Endothelial cell of umbilical vein (primary cell): ENCODE results near the gene KRTAP20-4. TPM values are rescaled to one million over a fixed set of nuclear protein-coding genes. Genes with fewer than 3 reads are reported as not detected.

Experiments used
- BruUV-seq: library from RNA; stranded (reverse); fragments of 400-500 nt; replicated peaks from 2 replicates; lab custom pipeline; 2021; lab: Mats Ljungman, UMichigan
- CTCF ChIA-PET: fragments of 300-600, 350-600 bp; sonication (Branson Sonifier 250); formaldehyde crosslinking; loops from one replicate; lab custom pipeline; 2021; ENCODE audit warnings: antibody characterized with exemption, inconsistent platforms; lab: Charles Lee
- POLR2A ChIA-PET: fragments of 300-600, 350-600 bp; sonication (Branson Sonifier 250); formaldehyde crosslinking; loops from one replicate; lab custom pipeline; 2021; ENCODE audit warnings: antibody characterized with exemption, inconsistent platforms; lab: Charles Lee
- DNase-seq: peaks from one replicate; pipeline ENCODE4 v3.0.0-alpha.2; 2011; ENCODE audit warnings: low read depth, low spot score
- FAIRE-seq: peaks from 2 replicates; lab custom pipeline; 2011; peaks lifted over from hg19 to GRCh38; lab: Jason Lieb, UNC
- H2AFZ ChIP-seq: 2 replicates; pipeline ENCODE4 v1.6.0; 2012; ENCODE audit warnings: low read depth, low read length, control low read depth, inconsistent platforms
- H3K27ac ChIP-seq: 2 replicates; pipeline ENCODE4 v1.5.1; 2011; ENCODE audit warnings: low read depth, mild to moderate bottlenecking, control low read depth, low read length, moderate library complexity; ENCODE audit not compliant: insufficient read depth
- H3K27me3 ChIP-seq, 2 experiments: 2 replicates each; pipeline versions ENCODE4 v1.6.0 to v1.6.1; 2011; ENCODE audit warnings: low read length in 2 of 2, mixed read lengths in 1 of 2; ENCODE audit not compliant: control insufficient read depth in 2 of 2, insufficient read depth in 2 of 2
- H3K36me3 ChIP-seq, 2 experiments: 2 replicates in 1 of 2; 3 replicates in 1 of 2; pipeline ENCODE4 v1.5.1; 2011; ENCODE audit warnings: low read length in 2 of 2, mild to moderate bottlenecking in 1 of 2, moderate library complexity in 1 of 2; ENCODE audit not compliant: control insufficient read depth in 2 of 2, insufficient read depth in 2 of 2; ENCODE audit errors: extremely low read depth in 1 of 2
- H3K4me1 ChIP-seq: 3 replicates; pipeline ENCODE4 v1.5.1; 2011; ENCODE audit warnings: mild to moderate bottlenecking, low read length; ENCODE audit not compliant: control insufficient read depth, insufficient read depth; ENCODE audit errors: extremely low read depth
- H3K4me2 ChIP-seq: 2 replicates; pipeline ENCODE4 v1.6.1; 2011; ENCODE audit warnings: low read length, control low read depth, mixed read lengths; ENCODE audit not compliant: insufficient read depth
- H3K4me3 ChIP-seq, 3 experiments: fragments of 200-600 bp in 1 of 3; sonication (generic), shearing (Covaris generic) in 1 of 3; replicated peaks in 1 of 3; 2 replicates each; pipeline ENCODE4 v1.5.1; 2011 to 2016; ENCODE audit warnings: control low read depth in 3 of 3, low read length in 3 of 3, mild to moderate bottlenecking in 2 of 3, inconsistent platforms in 1 of 3, low read depth in 1 of 3, moderate library complexity in 1 of 3; ENCODE audit not compliant: insufficient read depth in 1 of 3
- H3K79me2 ChIP-seq: 2 replicates; pipeline ENCODE4 v1.6.0; 2012; ENCODE audit warnings: low read length, inconsistent platforms; ENCODE audit not compliant: control insufficient read depth, insufficient read depth
- H3K9ac ChIP-seq: replicated peaks from 2 replicates; pipeline ENCODE3; 2011; ENCODE audit warnings: low read length, control low read depth; ENCODE audit not compliant: insufficient read depth; ENCODE audit errors: extremely low read depth
- H3K9me1 ChIP-seq: replicated peaks from 3 replicates; pipeline ENCODE4 v1.6.0; 2011; ENCODE audit warnings: mild to moderate bottlenecking, low read length; ENCODE audit not compliant: control insufficient read depth, insufficient read depth; ENCODE audit errors: extremely low read depth
- H3K9me3 ChIP-seq: replicated peaks from 2 replicates; pipeline ENCODE4 v1.5.1; 2012; ENCODE audit warnings: low read length, inconsistent platforms; ENCODE audit not compliant: control insufficient read depth, insufficient read depth
- H4K20me1 ChIP-seq: replicated peaks from 2 replicates; pipeline ENCODE3; 2011; ENCODE audit warnings: mild to moderate bottlenecking, low read length; ENCODE audit not compliant: control insufficient read depth, insufficient read depth; ENCODE audit errors: extremely low read depth
- CTCF ChIP-seq, 2 donors: IDR thresholded peaks; 1 replicate in 1 of 2; 2 replicates in 1 of 2; pipeline ENCODE4 v1.5.1; 2011; ENCODE audit warnings: low read length in 2 of 2, mild to moderate bottlenecking in 2 of 2, moderate library complexity in 2 of 2, control low read depth in 1 of 2, inconsistent platforms in 1 of 2, low read depth in 1 of 2; ENCODE audit not compliant: insufficient read depth in 1 of 2; ENCODE audit errors: extremely low read depth in 1 of 2
- EZH2 ChIP-seq: IDR thresholded peaks from 2 replicates; pipeline ENCODE4 v1.6.1; 2012; ENCODE audit warnings: borderline replicate concordance, low read depth, mild to moderate bottlenecking, moderate library complexity, low read length, inconsistent platforms; ENCODE audit not compliant: severe bottlenecking
- FOS ChIP-seq: IDR thresholded peaks from 2 replicates; pipeline ENCODE4 v1.6.1; 2011; ENCODE audit warnings: mild to moderate bottlenecking, low read length, moderate library complexity, borderline replicate concordance; ENCODE audit not compliant: insufficient read depth
- GATA2 ChIP-seq: IDR thresholded peaks from 2 replicates; pipeline ENCODE4 v1.7.0; 2011; ENCODE audit warnings: low read depth, mild to moderate bottlenecking, moderate library complexity, mixed read lengths, low read length; ENCODE audit not compliant: insufficient read length, insufficient read depth
- JUN ChIP-seq: IDR thresholded peaks from 2 replicates; pipeline ENCODE4 v1.6.1; 2011; ENCODE audit warnings: borderline replicate concordance, low read depth; ENCODE audit not compliant: insufficient read length, insufficient read depth
- POLR2A ChIP-seq: IDR thresholded peaks from 2 replicates; pipeline ENCODE4 v1.6.1; 2012; ENCODE audit warnings: low read depth, mild to moderate bottlenecking, control low read depth, low read length
- POLR2AphosphoS5 ChIP-seq: IDR thresholded peaks from 2 replicates; pipeline ENCODE4 v1.6.1; 2012; ENCODE audit warnings: low read depth, mild to moderate bottlenecking, control low read depth, low read length, moderate library complexity; ENCODE audit not compliant: insufficient read depth
- dilution Hi-C: fragments of 300-500 bp; cut with MboI; formaldehyde crosslinking; loops from one replicate; pipeline ENCODE4 v1.15.0; 2019; ENCODE audit warnings: low sequenced_read_pairs; ENCODE audit not compliant: extremely low pct_ligation_motif_present
- intact Hi-C: fragments of 100-400 bp; cut with micrococcal nuclease; formaldehyde crosslinking; loops from one replicate; pipeline ENCODE4 v1.10.0; 2022
- polyA plus RNA-seq, 4 experiments: library from polyadenylated mRNA; depleted of rRNA in 3 of 4; stranded (reverse) in 3 of 4; unstranded in 1 of 4; fragments of >200 nt; gene quantifications; 2 replicates each; pipeline versions ENCODE4 v1.2.1 to v1.2.3, GENCODE V29; 2011 to 2012; ENCODE audit warnings: missing spikeins in 1 of 4
- total RNA-seq: library from RNA; stranded (reverse); gene quantifications from 2 replicates; pipeline ENCODE4 v1.2.3, GENCODE V29; 2021

KRTAP20-4 gene
- total and polyA plus RNA-seq, 2 donors (not counting 3 experiments of a cell fraction or from before 2014, with no cell fraction given): not detected

- no peaks in the 10 kb centered on the region for H3K4me1 ChIP-seq
- H3K9me1 ChIP-seq: no peaks in the 10 kb centered on the region
- no peak within 1 kb of the TSS for H3K4me2 ChIP-seq
- TF ChIP-seq CTCF (IDR thresholded peaks at IDR 0.05; ENCODE audit: extremely low read depth in 1 of 2, insufficient read depth in 1 of 2, low read depth in 1 of 2, low read length in 2 of 2) (no peak), POLR2AphosphoS5 (no peak), GATA2 (no peak), POLR2A (no peak), EZH2 (no peak), FOS (no peak), JUN (no peak)
- no TSS peak for BruUV-seq
- no peak within 1 kb of the TSS for H3K27ac ChIP-seq
- POLR2A ChIA-PET: no interaction called here
- dilution Hi-C loops: no loop called here
- CTCF ChIA-PET: no interaction called here
- no peaks in the 10 kb centered on the region for H4K20me1 ChIP-seq
- H3K27me3 ChIP-seq: no peaks in the 10 kb centered on the region
- no peak within 1 kb of the TSS for H3K4me3 ChIP-seq
- intact Hi-C loops: no loop called here
- FAIRE-seq (no peak), DNase-seq (no peak)
- H3K36me3 ChIP-seq: no peaks in the 10 kb centered on the region
- peaks cover 8% of the 10 kb centered on the region for H3K9me3 ChIP-seq
- no peaks in the 10 kb centered on the region for H3K79me2 ChIP-seq
- H3K9ac ChIP-seq: no peak within 1 kb of the TSS
- H2AFZ ChIP-seq: no peak within 1 kb of the TSS
Measured at GRCh38 chr21:30598802-30599201, 21.6 kb upstream of the KRTAP20-4 start, which contains the start of gene KRTAP6-2. KRTAP6-2 (minus strand) TSS chr21:30598902; CDS start chr21:30598874, 28 bp downstream.
